ENCODE results near the gene GCHFR. TPM values are rescaled to one million over a fixed set of nuclear protein-coding genes. Genes with fewer than 3 reads are reported as not detected.

Gene GCHFR
- total RNA-seq, 1 experiment from 2014 or later: 1.5 TPM

- ATAC-seq (no peak), DNase-seq (ENCODE audit: low read depth, low spot score) (no peak)
- TF ChIP-seq POLR2AphosphoS5 (IDR thresholded peaks at IDR 0.05; ENCODE audit: low read depth, low read length): no peak
- TF ChIP-seq JUND (IDR thresholded peaks at IDR 0.05): no peak
- TF ChIP-seq FOSL1 (IDR thresholded peaks at IDR 0.05; ENCODE audit: low read depth): no peak
- TF ChIP-seq YY1 (IDR thresholded peaks at IDR 0.05; ENCODE audit: extremely low read depth, insufficient replicate concordance, low read depth, low read length): no peak
- no peak for TF ChIP-seq ZFX (IDR thresholded peaks at IDR 0.05)
- no peak for TF ChIP-seq RAD21 (IDR thresholded peaks at IDR 0.05; ENCODE audit: low read depth)
- TF ChIP-seq EGR1 (IDR thresholded peaks at IDR 0.05; ENCODE audit: low read depth): no peak
- no peak for TF ChIP-seq SRF (IDR thresholded peaks at IDR 0.05; ENCODE audit: low read depth)
- TF ChIP-seq SIN3A (IDR thresholded peaks at IDR 0.05; ENCODE audit: low read depth): no peak
- Histone ChIP-seq H3K79me2 (ENCODE audit: insufficient read depth, low read length) (peaks cover 56% of the 10 kb centered on the region), H3K9me3 (ENCODE audit: control insufficient read depth in 1 of 2, insufficient read depth in 1 of 2, low read depth in 1 of 2, low read length in 2 of 2) (no peaks in the 10 kb centered on the region), H3K4me1 (ENCODE audit: control insufficient read depth in 1 of 2, insufficient read depth in 2 of 2, low read length in 2 of 2) (peaks cover 64 to 78% of the 10 kb centered on the region in 2 experiments), H3K27ac (ENCODE audit: low read depth, low read length) (no peak overlapping the region), H3K27me3 (ENCODE audit: insufficient read depth, low read length) (no peaks in the 10 kb centered on the region), H3K9ac (ENCODE audit: low read length) (no peak overlapping the region), H3K4me2 (ENCODE audit: low read length) (no peak overlapping the region), H3K9me2 (ENCODE audit: insufficient read depth) (no peaks in the 10 kb centered on the region), H2AFZ (ENCODE audit: low read depth, low read length, poor library complexity, severe bottlenecking) (no peak overlapping the region), H4K20me1 (ENCODE audit: insufficient read depth) (no peaks in the 10 kb centered on the region), H3K4me3 (replicated peaks in 1 of 2; ENCODE audit: low read depth in 1 of 2, low read length in 2 of 2) (no peak overlapping the region), H3K36me3 (ENCODE audit: control insufficient read depth in 1 of 2, insufficient read depth in 2 of 2, low read length in 2 of 2) (no peaks in the 10 kb centered on the region)
- intact Hi-C loops (cut with micrococcal nuclease): no loop called here
- BruUV-seq (replicated peaks): no TSS peak
- ChIA-PET CTCF (interaction anchor here (1.4 kb wide), 1 partner anchor 63 kb away, joined by 4 read pairs; no protein-coding TSS in a partner anchor), POLR2A (interaction anchor here (0.6 to 0.9 kb wide), 2 partner anchors 8 to 232 kb away, joined by 3 to 4 read pairs; no protein-coding TSS in a partner anchor), RAD21 (ENCODE audit: low non-redundant PET in 1 of 2, low total read pairs in 2 of 2, uncharacterized antibody in 2 of 2, unreplicated experiment in 2 of 2) (no interaction called here)
These were observed 32.2 kb downstream of the GCHFR start for GRCh38 chr15:40796041-40796440.

GRCh38 chr15:40796512-40796911 lies 32.6 kb downstream of the GCHFR start:
- Histone ChIP-seq H3K4me2 (ENCODE audit: low read length) (no peak overlapping the region), H3K4me3 (replicated peaks in 1 of 2; ENCODE audit: low read depth in 1 of 2, low read length in 2 of 2) (no peak overlapping the region), H3K4me1 (ENCODE audit: control insufficient read depth in 1 of 2, insufficient read depth in 2 of 2, low read length in 2 of 2) (peaks cover 59 to 73% of the 10 kb centered on the region in 2 experiments), H3K36me3 (ENCODE audit: control insufficient read depth in 1 of 2, insufficient read depth in 2 of 2, low read length in 2 of 2) (no peaks in the 10 kb centered on the region), H3K9me3 (ENCODE audit: control insufficient read depth in 1 of 2, insufficient read depth in 1 of 2, low read depth in 1 of 2, low read length in 2 of 2) (no peaks in the 10 kb centered on the region), H3K9ac (ENCODE audit: low read length) (no peak overlapping the region), H3K9me2 (ENCODE audit: insufficient read depth) (no peaks in the 10 kb centered on the region), H2AFZ (ENCODE audit: low read depth, low read length, poor library complexity, severe bottlenecking) (no peak overlapping the region), H3K27ac (ENCODE audit: low read depth, low read length) (no peak overlapping the region), H3K27me3 (ENCODE audit: insufficient read depth, low read length) (no peaks in the 10 kb centered on the region), H4K20me1 (ENCODE audit: insufficient read depth) (no peaks in the 10 kb centered on the region), H3K79me2 (ENCODE audit: insufficient read depth, low read length) (peaks cover 58% of the 10 kb centered on the region)
- no peak for ATAC-seq
- BruUV-seq (replicated peaks): no TSS peak
- ChIA-PET CTCF (interaction anchor here (0.6 to 1.4 kb wide), 3 partner anchors 11 to 63 kb away, joined by 3 to 4 read pairs (median 3); no protein-coding TSS in a partner anchor), POLR2A (interaction anchor here (0.6 to 0.9 kb wide), 2 partner anchors 8 to 40 kb away, joined by 4 read pairs; no protein-coding TSS in a partner anchor), RAD21 (ENCODE audit: low non-redundant PET in 1 of 2, low total read pairs in 2 of 2, uncharacterized antibody in 2 of 2, unreplicated experiment in 2 of 2) (no interaction called here)
- intact Hi-C loops (cut with micrococcal nuclease): no loop called here
- DNase-seq (ENCODE audit: low read depth, low spot score): no peak
- TF ChIP-seq ZNF274 (IDR thresholded peaks at IDR 0.05; ENCODE audit: low read depth, low read length): no peak
- TF ChIP-seq EZH2 (IDR thresholded peaks at IDR 0.05): no peak
- no peak for TF ChIP-seq TCF7L2 (IDR thresholded peaks at IDR 0.05; ENCODE audit: borderline replicate concordance, extremely low read depth, insufficient read depth, insufficient read length)
- no peak for TF ChIP-seq ZFX (IDR thresholded peaks at IDR 0.05)
- TF ChIP-seq ELF1 (IDR thresholded peaks at IDR 0.05; ENCODE audit: borderline replicate concordance, low read depth): no peak
- no peak for TF ChIP-seq JUND (IDR thresholded peaks at IDR 0.05)
- TF ChIP-seq MAX (IDR thresholded peaks at IDR 0.05): no peak
- no peak for TF ChIP-seq SP1 (IDR thresholded peaks at IDR 0.05; ENCODE audit: low read depth)
- no peak for TF ChIP-seq FOSL1 (IDR thresholded peaks at IDR 0.05; ENCODE audit: low read depth)
- TF ChIP-seq POLR2A (IDR thresholded peaks at IDR 0.05; ENCODE audit: borderline replicate concordance, extremely low read depth, insufficient read depth, insufficient read length): no peak
- no peak for TF ChIP-seq SIN3A (IDR thresholded peaks at IDR 0.05; ENCODE audit: low read depth)
- TF ChIP-seq EZH2phosphoT487 (IDR thresholded peaks at IDR 0.05; ENCODE audit: borderline replicate concordance): no peak
- no peak for TF ChIP-seq EGR1 (IDR thresholded peaks at IDR 0.05; ENCODE audit: low read depth)
- TF ChIP-seq POLR2AphosphoS5 (IDR thresholded peaks at IDR 0.05; ENCODE audit: low read depth, low read length): no peak
- no peak for TF ChIP-seq CTCF (IDR thresholded peaks at IDR 0.05 in 2 of 3, conservative IDR thresholded peaks at IDR 0.05 in 1 of 3; ENCODE audit: borderline replicate concordance in 1 of 3, insufficient read depth in 1 of 3, low read depth in 2 of 3, low read length in 2 of 3)
- no peak for TF ChIP-seq ATF3 (IDR thresholded peaks at IDR 0.05)

Data from HCT116 (cell line).